Measurements from ENCODE around the gene IFIT3.

IFIT3 gene

DNA sequence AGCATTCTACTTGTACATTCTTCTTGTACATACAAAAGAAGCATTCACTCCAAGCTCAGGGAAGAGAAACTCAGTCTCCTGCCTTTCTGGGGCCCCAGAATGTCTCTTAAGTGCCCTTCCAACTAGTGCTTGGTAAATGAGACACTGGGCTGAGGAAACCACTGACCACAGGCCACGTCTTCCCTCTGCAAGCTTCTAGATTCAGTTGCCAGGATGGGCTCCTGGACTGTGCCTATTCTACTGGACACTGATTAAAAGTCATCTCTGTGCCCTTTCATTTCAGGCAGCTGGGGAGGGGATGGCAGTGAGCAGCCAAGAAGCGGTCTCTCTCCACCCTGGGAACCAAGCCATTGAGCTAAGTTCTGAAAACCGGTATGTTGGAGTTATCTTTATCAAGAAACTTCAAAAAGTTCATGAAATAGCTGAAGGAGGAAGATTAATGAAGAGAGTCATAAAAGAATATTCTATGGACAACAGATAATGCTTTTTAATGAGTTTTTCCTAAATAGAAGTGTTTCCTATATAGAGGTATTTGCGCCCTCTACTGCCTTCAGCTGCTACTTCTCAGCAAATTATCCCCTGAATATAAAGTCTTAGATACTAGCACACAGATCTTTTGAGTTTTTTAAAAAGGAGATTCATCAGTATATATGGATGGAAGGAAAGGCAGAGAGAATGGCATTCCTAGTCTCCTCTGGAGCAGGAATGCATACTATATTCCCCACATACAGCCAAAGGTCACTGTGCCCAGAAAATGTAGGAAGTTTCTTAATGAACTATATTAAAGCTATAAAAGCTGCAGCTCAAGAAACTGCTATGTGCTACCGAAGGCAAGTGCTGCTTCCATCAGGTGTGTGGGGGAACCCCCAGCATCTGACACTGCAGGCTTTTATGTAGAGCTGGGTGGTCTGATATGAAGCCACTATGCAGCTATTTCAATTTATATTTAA is 41.6 kb downstream of the IFIT3 start:
- DNase-seq (ENCODE audit: low spot score), result no peak
- Histone ChIP-seq H3K4me3 (ENCODE audit: severe bottlenecking) (no peak overlapping the region), H3K36me3 (ENCODE audit: low read depth) (no peaks in the 10 kb centered on the region), H3K27ac (ENCODE audit: poor library complexity, severe bottlenecking) (no peak overlapping the region), H3K27me3 (ENCODE audit: insufficient read depth, poor library complexity, severe bottlenecking) (no peaks in the 10 kb centered on the region), H3K9me3 (ENCODE audit: severe bottlenecking) (no peaks in the 10 kb centered on the region), H3K4me1 (ENCODE audit: insufficient read depth, poor library complexity, severe bottlenecking) (peaks cover 9% of the 10 kb centered on the region)
- ATAC-seq (ENCODE audit: low read depth), result no peak
- TF ChIP-seq, protein P1, sequence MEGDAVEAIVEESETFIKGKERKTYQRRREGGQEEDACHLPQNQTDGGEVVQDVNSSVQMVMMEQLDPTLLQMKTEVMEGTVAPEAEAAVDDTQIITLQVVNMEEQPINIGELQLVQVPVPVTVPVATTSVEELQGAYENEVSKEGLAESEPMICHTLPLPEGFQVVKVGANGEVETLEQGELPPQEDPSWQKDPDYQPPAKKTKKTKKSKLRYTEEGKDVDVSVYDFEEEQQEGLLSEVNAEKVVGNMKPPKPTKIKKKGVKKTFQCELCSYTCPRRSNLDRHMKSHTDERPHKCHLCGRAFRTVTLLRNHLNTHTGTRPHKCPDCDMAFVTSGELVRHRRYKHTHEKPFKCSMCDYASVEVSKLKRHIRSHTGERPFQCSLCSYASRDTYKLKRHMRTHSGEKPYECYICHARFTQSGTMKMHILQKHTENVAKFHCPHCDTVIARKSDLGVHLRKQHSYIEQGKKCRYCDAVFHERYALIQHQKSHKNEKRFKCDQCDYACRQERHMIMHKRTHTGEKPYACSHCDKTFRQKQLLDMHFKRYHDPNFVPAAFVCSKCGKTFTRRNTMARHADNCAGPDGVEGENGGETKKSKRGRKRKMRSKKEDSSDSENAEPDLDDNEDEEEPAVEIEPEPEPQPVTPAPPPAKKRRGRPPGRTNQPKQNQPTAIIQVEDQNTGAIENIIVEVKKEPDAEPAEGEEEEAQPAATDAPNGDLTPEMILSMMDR (IDR thresholded peaks at IDR 0.05; ENCODE audit: poor library complexity, severe bottlenecking), result peak; percentile 76

DNA sequence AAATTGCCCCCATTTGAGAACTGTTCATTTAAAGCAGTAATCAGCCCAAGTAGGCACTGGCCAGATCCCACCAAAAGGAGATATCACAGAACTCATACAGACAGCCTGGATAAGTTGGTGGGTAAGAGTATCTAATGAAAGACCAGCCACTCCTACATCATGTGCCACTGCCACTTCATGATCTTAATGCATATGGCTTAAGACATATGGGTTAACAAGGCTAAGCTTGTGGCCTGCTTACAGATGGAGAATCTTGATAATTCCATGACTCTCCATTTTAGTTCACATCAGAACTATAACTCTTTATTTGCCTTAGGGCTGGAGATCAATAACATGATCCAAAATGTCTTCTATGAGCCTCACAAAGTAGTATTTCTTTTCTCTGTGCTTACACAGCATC is 43.3 kb downstream of the IFIT3 start:
- no peaks in the 10 kb centered on the region for H3K36me3 ChIP-seq (ENCODE audit: low read depth)
- ATAC-seq (ENCODE audit: low read depth), result no peak
- no peak for DNase-seq (ENCODE audit: low spot score)
- no peak overlapping the region for H3K4me3 ChIP-seq (ENCODE audit: severe bottlenecking)
- TF ChIP-seq, protein P1 (IDR thresholded peaks at IDR 0.05; ENCODE audit: poor library complexity, severe bottlenecking), result no peak
- H3K27ac ChIP-seq (ENCODE audit: poor library complexity, severe bottlenecking), result no peak overlapping the region
- no peaks in the 10 kb centered on the region for H3K9me3 ChIP-seq (ENCODE audit: severe bottlenecking)
- H3K4me1 ChIP-seq (ENCODE audit: insufficient read depth, poor library complexity, severe bottlenecking), result peaks cover 11% of the 10 kb centered on the region
- no peaks in the 10 kb centered on the region for H3K27me3 ChIP-seq (ENCODE audit: insufficient read depth, poor library complexity, severe bottlenecking)

GRCh38 chr10:89371987-89372386 is 44.2 kb downstream of the IFIT3 start:
- no peak overlapping the region for H3K4me3 ChIP-seq (ENCODE audit: severe bottlenecking)
- no peaks in the 10 kb centered on the region for H3K27me3 ChIP-seq (ENCODE audit: insufficient read depth, poor library complexity, severe bottlenecking)
- no peak for ATAC-seq (ENCODE audit: low read depth)
- no peaks in the 10 kb centered on the region for H3K9me3 ChIP-seq (ENCODE audit: severe bottlenecking)
- peaks cover 11% of the 10 kb centered on the region for H3K4me1 ChIP-seq (ENCODE audit: insufficient read depth, poor library complexity, severe bottlenecking)
- H3K36me3 ChIP-seq (ENCODE audit: low read depth), result no peaks in the 10 kb centered on the region
- TF ChIP-seq, protein P1 (IDR thresholded peaks at IDR 0.05; ENCODE audit: poor library complexity, severe bottlenecking), result no peak
- H3K27ac ChIP-seq (ENCODE audit: poor library complexity, severe bottlenecking), result no peak overlapping the region
- DNase-seq (ENCODE audit: low spot score), result no peak

DNA sequence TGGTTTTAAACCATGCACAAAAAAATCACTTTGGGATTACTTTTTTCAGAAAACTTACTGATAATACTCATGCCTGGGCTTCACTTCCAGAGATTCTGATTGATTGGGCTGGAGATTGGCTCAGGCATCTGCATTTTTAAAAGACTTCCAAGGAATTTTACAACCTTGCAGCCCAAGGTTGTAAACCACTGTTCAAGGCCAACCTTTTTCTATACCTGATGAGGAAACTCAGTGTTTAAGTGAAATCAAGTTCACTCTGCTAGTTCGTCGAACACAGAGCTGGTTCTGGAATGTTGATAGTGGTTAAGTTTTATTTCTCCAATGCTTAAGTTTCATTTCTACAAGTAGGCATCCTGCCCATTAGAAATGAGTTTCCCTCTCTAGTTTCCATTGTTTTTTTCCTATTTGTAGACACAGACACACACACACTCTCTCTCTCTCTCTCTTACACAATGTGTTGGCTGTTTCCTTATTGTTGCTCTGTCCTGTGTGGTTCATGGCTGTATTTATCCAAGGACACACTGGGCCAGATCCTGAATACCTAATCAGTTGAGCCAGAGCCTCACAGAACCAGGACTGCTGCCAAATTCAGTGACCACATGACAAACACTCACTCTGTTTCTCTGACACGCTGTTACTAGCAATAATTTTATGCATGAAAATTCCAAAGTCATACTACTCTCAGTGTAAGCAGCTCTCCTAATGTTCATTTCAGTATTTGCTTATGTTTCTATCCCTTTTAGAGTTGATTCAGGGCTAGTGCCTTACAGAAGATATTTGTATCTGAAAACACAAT is 46.3 kb downstream of the IFIT3 start:
- TF ChIP-seq, protein P1 (IDR thresholded peaks at IDR 0.05; ENCODE audit: poor library complexity, severe bottlenecking), result no peak
- Histone ChIP-seq H3K9me3 (ENCODE audit: severe bottlenecking) (no peaks in the 10 kb centered on the region), H3K4me3 (ENCODE audit: severe bottlenecking) (no peak overlapping the region), H3K27ac (ENCODE audit: poor library complexity, severe bottlenecking) (peak overlapping the region; percentile 29), H3K27me3 (ENCODE audit: insufficient read depth, poor library complexity, severe bottlenecking) (no peaks in the 10 kb centered on the region), H3K36me3 (ENCODE audit: low read depth) (no peaks in the 10 kb centered on the region), H3K4me1 (ENCODE audit: insufficient read depth, poor library complexity, severe bottlenecking) (peaks cover 11% of the 10 kb centered on the region)
- peak; percentile 85 for ATAC-seq (ENCODE audit: low read depth)
- DNase-seq (ENCODE audit: low spot score), result no peak

All from RWPE2 (cell line).